ENCODE results near the gene OTX1. TPM values are rescaled to one million over a fixed set of nuclear protein-coding genes. Genes with fewer than 3 reads are reported as not detected.

Gene OTX1
- total RNA-seq (under 1 TPM in 2 of 7 donors, not detected in 5; 0.23 to 0.37 TPM), polyA plus RNA-seq (not detected)
- long read RNA-seq, donor 1 = 0 reads
- long read RNA-seq, donor 2 = 0 reads

- Histone ChIP-seq H3K27ac (no peak within 1 kb of the TSS), H3K36me3 (peaks cover 0 to 8% (median 0%) of the 10 kb centered on the region in 6 donors), H3K4me1 (peaks cover 39 to 89% (median 82%) of the 10 kb centered on the region in 6 donors), H3K9me3 (peaks cover 0 to 7% (median 0%) of the 10 kb centered on the region in 8 donors), H3K4me3 (peak within 1 kb of the TSS; percentile 33 to 75 (median 52)), H3K27me3 (replicated peaks in 1 of 7) (peaks cover 23 to 100% (median 98%) of the 10 kb centered on the region in 7 donors)
- no peak for TF ChIP-seq CTCF (IDR thresholded peaks at IDR 0.05 in 8 of 11, conservative IDR thresholded peaks at IDR 0.05 in 3 of 11)
- no peak for TF ChIP-seq POLR2AphosphoS5 (IDR thresholded peaks at IDR 0.05)
- TF ChIP-seq POLR2A (IDR thresholded peaks at IDR 0.05) = no peak
- intact Hi-C loops (cut with DNase I; ENCODE audit: low total_unique reads) = no loop called here
- peak; percentile 81 for DNase-seq
- WGBS, 5 donors = 1% methylated on average over 37 to 72 of the region's 73 CpGs
Observed at GRCh38 chr2:63050334-63051041, at the start of gene OTX1. OTX1 (plus strand) TSS chr2:63050830; CDS start chr2:63052991, 2,161 bp downstream.

- DNase-seq = no peak
- intact Hi-C loops (cut with DNase I; ENCODE audit: low total_unique reads) = no loop called here
- no peaks in the 10 kb centered on the region for H3K27me3 ChIP-seq (replicated peaks in 1 of 7)
Observed at GRCh38 chr2:63001576-63001975, 49.1 kb upstream of the OTX1 start.

GRCh38 chr2:63003351-63003750, 47.3 kb upstream of the OTX1 start:
- no peaks in the 10 kb centered on the region for H3K9me3 ChIP-seq
- no peaks in the 10 kb centered on the region for H3K27me3 ChIP-seq (replicated peaks in 1 of 7)
- no peak for DNase-seq
- TF ChIP-seq CTCF (IDR thresholded peaks at IDR 0.05 in 8 of 11, conservative IDR thresholded peaks at IDR 0.05 in 3 of 11) = no peak
- no peak for TF ChIP-seq POLR2AphosphoS5 (IDR thresholded peaks at IDR 0.05)
- TF ChIP-seq POLR2A (IDR thresholded peaks at IDR 0.05) = no peak
- no peak overlapping the region for H3K27ac ChIP-seq
- H3K4me3 ChIP-seq = no peak overlapping the region
- H3K36me3 ChIP-seq = peaks cover 0 to 29% (median 0%) of the 10 kb centered on the region in 6 donors
- intact Hi-C loops (cut with DNase I; ENCODE audit: low total_unique reads) = no loop called here
- 95 to 99% (median 98%) methylated on average over 4 of the region's 4 CpGs for WGBS, 5 donors
- no peaks in the 10 kb centered on the region for H3K4me1 ChIP-seq

More at GRCh38 chr2:63001576-63001975, 49.1 kb upstream of the OTX1 start:
- no peak overlapping the region for H3K4me3 ChIP-seq
- no peak for TF ChIP-seq POLR2AphosphoS5 (IDR thresholded peaks at IDR 0.05)
- no peak for TF ChIP-seq POLR2A (IDR thresholded peaks at IDR 0.05)
- TF ChIP-seq CTCF (IDR thresholded peaks at IDR 0.05 in 8 of 11, conservative IDR thresholded peaks at IDR 0.05 in 3 of 11) = no peak
- no peaks in the 10 kb centered on the region for H3K9me3 ChIP-seq
- H3K36me3 ChIP-seq = peaks cover 0 to 41% (median 2%) of the 10 kb centered on the region in 6 donors
- H3K4me1 ChIP-seq = no peaks in the 10 kb centered on the region
- H3K27ac ChIP-seq = no peak overlapping the region

GRCh38 chr2:63007813-63008458, 42.7 kb upstream of the OTX1 start:
- Histone ChIP-seq H3K4me3 (no peak overlapping the region), H3K4me1 (no peaks in the 10 kb centered on the region), H3K27ac (no peak overlapping the region), H3K36me3 (peaks cover 0 to 24% (median 0%) of the 10 kb centered on the region in 6 donors), H3K9me3 (no peaks in the 10 kb centered on the region), H3K27me3 (replicated peaks in 1 of 7) (no peaks in the 10 kb centered on the region)
- TF ChIP-seq POLR2AphosphoS5 (IDR thresholded peaks at IDR 0.05) (no peak), POLR2A (IDR thresholded peaks at IDR 0.05) (no peak), CTCF (IDR thresholded peaks at IDR 0.05 in 8 of 11, conservative IDR thresholded peaks at IDR 0.05 in 3 of 11) (no peak)
- intact Hi-C loops (cut with DNase I; ENCODE audit: low total_unique reads) = no loop called here
- no peak for DNase-seq

Measured in spleen (tissue), 13 donors.